Smooth muscle cell (in vitro differentiated cells): ENCODE results near the gene ELOB. TPM values are rescaled to one million over a fixed set of nuclear protein-coding genes. Genes with fewer than 3 reads are reported as not detected.
"Not testable (repeated sequence)": the region's sequence is repeated elsewhere in the genome, so short reads cannot be mapped to it uniquely, and the experiment has no call there.

Experiments
- DNase-seq: peaks from one replicate; lab custom pipeline; 2025; ENCODE audit not compliant: unreplicated experiment; lab: John Stamatoyannopoulos, UW
- H2AFZ ChIP-seq: fragments of 200-600 bp; sonication (generic); 2 replicates; pipeline ENCODE4 v1.6.0; 2016; ENCODE audit warnings: antibody characterized with exemption, low read depth, mild to moderate bottlenecking
- H3F3A ChIP-seq: fragments of 200-600 bp; sonication (generic); 2 replicates; pipeline ENCODE4 v1.6.0; 2017; ENCODE audit warnings: antibody characterized with exemption, low read depth
- H3K27ac ChIP-seq: fragments of 200-600 bp; sonication (generic); 2 replicates; pipeline ENCODE4 v1.5.1; 2016; ENCODE audit warnings: low read depth, mild to moderate bottlenecking
- H3K27me3 ChIP-seq: fragments of 200-600 bp; sonication (generic); 2 replicates; pipeline ENCODE4 v1.6.1; 2016; ENCODE audit warnings: low read depth, mild to moderate bottlenecking
- H3K36me3 ChIP-seq: fragments of 200-600 bp; sonication (generic); 2 replicates; pipeline ENCODE4 v1.5.1; 2016; ENCODE audit warnings: low read depth
- H3K4me1 ChIP-seq: fragments of 200-600 bp; sonication (generic); 2 replicates; pipeline ENCODE4 v1.5.1; 2016; ENCODE audit warnings: low read depth
- H3K4me2 ChIP-seq: fragments of 200-600 bp; sonication (generic); 2 replicates; pipeline ENCODE4 v1.6.0; 2016; ENCODE audit warnings: mild to moderate bottlenecking
- H3K4me3 ChIP-seq: fragments of 200-600 bp; sonication (generic); 2 replicates; pipeline ENCODE4 v1.5.1; 2016; ENCODE audit warnings: mild to moderate bottlenecking
- H3K79me2 ChIP-seq: fragments of 200-600 bp; sonication (generic); 2 replicates; pipeline ENCODE4 v1.6.0; 2016; ENCODE audit warnings: low read depth, mild to moderate bottlenecking
- H3K9ac ChIP-seq: fragments of 200-600 bp; sonication (generic); 2 replicates; pipeline ENCODE4 v1.6.0; 2016; ENCODE audit warnings: low read depth
- H3K9me3 ChIP-seq: fragments of 200-600 bp; sonication (generic); replicated peaks from 2 replicates; pipeline ENCODE4 v1.5.1; 2016; ENCODE audit warnings: low read depth
- H4K20me1 ChIP-seq: fragments of 200-600 bp; sonication (generic); 2 replicates; pipeline ENCODE4 v1.6.0; 2016; ENCODE audit warnings: low read depth
- WGBS: methylation state at CpG from one replicate; pipeline ENCODE4 v1.1.7; 2016; ENCODE audit warnings: low lambda C conversion rate; 5-methylcytosine and 5-hydroxymethylcytosine counted together
- polyA plus RNA-seq: library from polyadenylated mRNA; unstranded; fragments of >200 nt; fragmentation: Nextera tagmentation; extraction: Ambion mirVana; gene quantifications from 2 replicates; pipeline ENCODE4 v1.2.1, GENCODE V29; 2016
- small RNA-seq: library from RNA; depleted of rRNA; stranded (forward); fragments of <200 nt; gene quantifications from one replicate; pipeline ENCODE3, GENCODE V24; 2014
- total RNA-seq: library from RNA; depleted of rRNA; stranded (reverse); fragments of >200 nt; gene quantifications from 2 replicates; pipeline ENCODE4 v1.2.3, GENCODE V29; 2014
- TF ChIP-seq, protein P1 (sequence below): fragments of 200-600 bp; sonication (generic); IDR thresholded peaks from 2 replicates; pipeline ENCODE4 v1.5.1; 2017; ENCODE audit warnings: borderline replicate concordance, mild to moderate bottlenecking, antibody characterized with exemption; ENCODE audit not compliant: insufficient read depth, poor library complexity, severe bottlenecking

The ELOB gene
- total and polyA plus RNA-seq, 2 experiments from 2014 or later = 709 to 1,090 TPM

GRCh38 chr16:2726923-2727322 is 50.2 kb downstream of the ELOB start:
- no peaks in the 10 kb centered on the region for H3K27me3 ChIP-seq
- H3K79me2 ChIP-seq = no peaks in the 10 kb centered on the region
- H3K4me2 ChIP-seq = no peak overlapping the region
- no peak for DNase-seq
- no peak overlapping the region for H3K27ac ChIP-seq
- TF ChIP-seq, protein P1, sequence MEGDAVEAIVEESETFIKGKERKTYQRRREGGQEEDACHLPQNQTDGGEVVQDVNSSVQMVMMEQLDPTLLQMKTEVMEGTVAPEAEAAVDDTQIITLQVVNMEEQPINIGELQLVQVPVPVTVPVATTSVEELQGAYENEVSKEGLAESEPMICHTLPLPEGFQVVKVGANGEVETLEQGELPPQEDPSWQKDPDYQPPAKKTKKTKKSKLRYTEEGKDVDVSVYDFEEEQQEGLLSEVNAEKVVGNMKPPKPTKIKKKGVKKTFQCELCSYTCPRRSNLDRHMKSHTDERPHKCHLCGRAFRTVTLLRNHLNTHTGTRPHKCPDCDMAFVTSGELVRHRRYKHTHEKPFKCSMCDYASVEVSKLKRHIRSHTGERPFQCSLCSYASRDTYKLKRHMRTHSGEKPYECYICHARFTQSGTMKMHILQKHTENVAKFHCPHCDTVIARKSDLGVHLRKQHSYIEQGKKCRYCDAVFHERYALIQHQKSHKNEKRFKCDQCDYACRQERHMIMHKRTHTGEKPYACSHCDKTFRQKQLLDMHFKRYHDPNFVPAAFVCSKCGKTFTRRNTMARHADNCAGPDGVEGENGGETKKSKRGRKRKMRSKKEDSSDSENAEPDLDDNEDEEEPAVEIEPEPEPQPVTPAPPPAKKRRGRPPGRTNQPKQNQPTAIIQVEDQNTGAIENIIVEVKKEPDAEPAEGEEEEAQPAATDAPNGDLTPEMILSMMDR = no peak
- H3F3A ChIP-seq = no peaks in the 10 kb centered on the region
- no peaks in the 10 kb centered on the region for H4K20me1 ChIP-seq
- H3K4me3 ChIP-seq = no peak overlapping the region
- H3K9ac ChIP-seq = no peak overlapping the region
- H3K9me3 ChIP-seq = no peaks in the 10 kb centered on the region
- 87% methylated on average over 5 of the region's 5 CpGs for WGBS
- H3K36me3 ChIP-seq = no peaks in the 10 kb centered on the region
- no peaks in the 10 kb centered on the region for H3K4me1 ChIP-seq
- no peak overlapping the region for H2AFZ ChIP-seq

DNA sequence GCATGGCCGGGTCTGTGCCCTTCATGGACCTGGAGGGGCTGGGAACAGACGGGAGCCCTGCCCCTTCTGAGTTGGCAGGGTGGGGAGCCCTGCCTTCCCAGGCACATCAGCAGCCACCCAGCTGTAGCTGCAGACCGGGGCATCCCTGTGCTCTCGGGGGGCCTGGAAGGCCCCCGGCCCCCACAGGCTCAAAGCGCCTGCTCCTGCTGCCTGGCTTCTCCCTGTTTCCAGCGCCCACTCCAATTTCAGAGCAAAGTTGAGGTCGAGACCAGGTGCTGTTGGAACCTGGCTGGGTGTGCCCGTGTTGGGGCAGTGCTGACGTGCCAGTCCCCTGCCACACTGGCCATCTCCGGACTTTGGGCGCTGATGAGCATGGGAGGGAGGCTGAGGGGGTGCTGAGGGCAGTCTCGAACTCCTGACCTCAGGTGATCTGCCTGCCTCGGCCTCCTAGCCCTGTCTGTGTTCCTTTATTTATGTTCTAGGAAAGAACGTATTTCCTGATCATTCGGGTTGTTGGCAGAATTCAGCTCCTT is 52.2 kb downstream of the ELOB start:
- H3F3A ChIP-seq = no peaks in the 10 kb centered on the region
- TF ChIP-seq, protein P1 = no peak
- no peaks in the 10 kb centered on the region for H3K79me2 ChIP-seq
- H3K4me1 ChIP-seq = no peaks in the 10 kb centered on the region
- no peaks in the 10 kb centered on the region for H4K20me1 ChIP-seq
- no peak overlapping the region for H3K9ac ChIP-seq
- H3K4me3 ChIP-seq = no peak overlapping the region
- no peaks in the 10 kb centered on the region for H3K27me3 ChIP-seq
- no peak overlapping the region for H3K27ac ChIP-seq
- H3K4me2 ChIP-seq = no peak overlapping the region
- H3K9me3 ChIP-seq = no peaks in the 10 kb centered on the region
- H2AFZ ChIP-seq = no peak overlapping the region
- H3K36me3 ChIP-seq = no peaks in the 10 kb centered on the region
- 90% methylated on average over 16 of the region's 16 CpGs for WGBS
- no peak for DNase-seq

DNA sequence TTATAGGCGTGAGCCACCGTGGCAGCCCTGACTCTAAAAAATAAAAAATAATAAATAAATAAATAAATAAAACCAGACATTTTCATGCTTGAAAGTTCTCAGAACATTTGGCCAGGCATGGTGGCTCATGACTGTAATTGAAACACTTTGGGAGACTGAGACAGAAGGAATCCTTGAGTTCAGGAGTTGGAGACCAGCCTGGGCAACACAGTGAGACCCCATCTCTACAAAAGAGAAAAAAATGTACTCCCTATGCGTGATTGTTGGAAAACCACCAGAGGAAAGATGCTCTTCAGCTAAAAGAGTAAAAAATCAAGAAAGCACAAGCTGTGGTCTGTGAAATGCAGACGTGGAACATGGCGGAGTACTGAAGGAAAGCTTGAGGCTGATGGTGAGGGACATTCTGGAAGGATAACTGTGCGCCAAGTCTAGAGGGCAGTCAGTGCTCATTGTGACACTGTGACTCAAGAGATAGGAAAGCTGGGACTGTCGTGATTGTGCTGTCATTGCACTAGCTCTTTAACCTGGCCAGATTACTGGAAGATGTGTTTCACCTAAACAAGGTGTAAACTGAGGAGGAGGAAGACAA is 52.9 kb downstream of the ELOB start:
- Histone ChIP-seq H3K4me3 (no peak overlapping the region), H3K9ac (no peak overlapping the region), H3K79me2 (no peaks in the 10 kb centered on the region), H3F3A (no peaks in the 10 kb centered on the region), H4K20me1 (no peaks in the 10 kb centered on the region), H3K27me3 (no peaks in the 10 kb centered on the region), H3K4me1 (no peaks in the 10 kb centered on the region), H3K27ac (no peak overlapping the region), H2AFZ (no peak overlapping the region), H3K9me3 (no peaks in the 10 kb centered on the region), H3K4me2 (no peak overlapping the region), H3K36me3 (no peaks in the 10 kb centered on the region)
- WGBS = 86% methylated on average over 7 of the region's 7 CpGs
- no peak for DNase-seq
- TF ChIP-seq, protein P1 = no peak

- not testable (repeated sequence) for H4K20me1 ChIP-seq, H3F3A ChIP-seq, DNase-seq, H3K36me3 ChIP-seq, H3K9ac ChIP-seq, H3K4me1 ChIP-seq, H3K79me2 ChIP-seq, H3K27ac ChIP-seq, H3K9me3 ChIP-seq, H2AFZ ChIP-seq, H3K27me3 ChIP-seq
- Histone ChIP-seq H3K4me3 (peak overlapping the region; percentile 82), H3K4me2 (peak overlapping the region; percentile 95)
- 62% methylated on average over 13 of the region's 14 CpGs for WGBS
Measured at GRCh38 chr16:2721634-2722173, 55.4 kb downstream of the ELOB start.

Small RNA genes within 50 kb of the gene (small RNA-seq; reads per million reads assigned to genes)
- gene SNORA3C = not detected

Other genes starting within 250 kb of the ELOB start
- gene CEMP1, start 245.9 kb downstream of the ELOB start, total RNA-seq = not detected in 2 replicates
- 1.7 and 5.1 TPM in 2 replicates for gene CEMP1, start 245.9 kb downstream of the ELOB start, polyA plus RNA-seq
- 22.3 and 23.8 TPM in 2 replicates for gene PDPK1, start 239.3 kb downstream of the ELOB start, total RNA-seq
- gene PDPK1, start 239.3 kb downstream of the ELOB start, polyA plus RNA-seq = 16.4 and 25.4 TPM in 2 replicates
- gene KCTD5, start 94.8 kb downstream of the ELOB start, total RNA-seq = 27.0 and 38.2 TPM in 2 replicates
- 35.5 and 36.6 TPM in 2 replicates for gene KCTD5, start 94.8 kb downstream of the ELOB start, polyA plus RNA-seq
- gene PRSS27, start 57.1 kb downstream of the ELOB start, total RNA-seq = 0.63 and 2.7 TPM in 2 replicates
- gene PRSS27, start 57.1 kb downstream of the ELOB start, polyA plus RNA-seq = 2.3 and 3.3 TPM in 2 replicates
- gene SRRM2, start 24.6 kb downstream of the ELOB start, total RNA-seq = 83.0 and 125 TPM in 2 replicates
- gene SRRM2, start 24.6 kb downstream of the ELOB start, polyA plus RNA-seq = 280 and 434 TPM in 2 replicates
- gene PRSS33, start 10.3 kb upstream of the ELOB start, total RNA-seq = not detected in 2 replicates
- not detected in 2 replicates for gene PRSS33, start 10.3 kb upstream of the ELOB start, polyA plus RNA-seq
- gene PRSS41, start 21.2 kb upstream of the ELOB start, total RNA-seq = not detected in 2 replicates
- gene PRSS41, start 21.2 kb upstream of the ELOB start, polyA plus RNA-seq = not detected in 2 replicates
- not detected in 2 replicates for gene PRSS21, start 40.0 kb upstream of the ELOB start, total RNA-seq
- gene PRSS21, start 40.0 kb upstream of the ELOB start, polyA plus RNA-seq = not detected in 2 replicates
- gene ZG16B, start 53.0 kb upstream of the ELOB start, total RNA-seq = not detected in 2 replicates
- gene ZG16B, start 53.0 kb upstream of the ELOB start, polyA plus RNA-seq = not detected in 2 replicates
- gene PRSS22, start 80.9 kb upstream of the ELOB start, total RNA-seq = 2.2 TPM in 1 of 2 replicates, not detected in the other
- 0.79 and 3.7 TPM in 2 replicates for gene PRSS22, start 80.9 kb upstream of the ELOB start, polyA plus RNA-seq
- 31.7 and 44.6 TPM in 2 replicates for gene FLYWCH2, start 105.9 kb upstream of the ELOB start, total RNA-seq
- 49.3 and 52.7 TPM in 2 replicates for gene FLYWCH2, start 105.9 kb upstream of the ELOB start, polyA plus RNA-seq
- gene FLYWCH1, start 134.7 kb upstream of the ELOB start, total RNA-seq = 13.5 and 26.1 TPM in 2 replicates
- 26.0 and 26.4 TPM in 2 replicates for gene FLYWCH1, start 134.7 kb upstream of the ELOB start, polyA plus RNA-seq
- gene KREMEN2, start 187.0 kb upstream of the ELOB start, total RNA-seq = 0.27 and 1.3 TPM in 2 replicates
- gene KREMEN2, start 187.0 kb upstream of the ELOB start, polyA plus RNA-seq = 2.0 TPM in 2 replicates
- 4.6 and 4.8 TPM in 2 replicates for gene PAQR4, start 192.1 kb upstream of the ELOB start, total RNA-seq
- 7.9 and 9.3 TPM in 2 replicates for gene PAQR4, start 192.1 kb upstream of the ELOB start, polyA plus RNA-seq
- 10.4 and 13.8 TPM in 2 replicates for gene PKMYT1, start 203.2 kb upstream of the ELOB start, total RNA-seq
- 28.9 and 32.6 TPM in 2 replicates for gene PKMYT1, start 203.2 kb upstream of the ELOB start, polyA plus RNA-seq
- 1.3 and 1.8 TPM in 2 replicates for gene CLDN9, start 235.6 kb upstream of the ELOB start, total RNA-seq
- 0.81 and 4.5 TPM in 2 replicates for gene CLDN9, start 235.6 kb upstream of the ELOB start, polyA plus RNA-seq
- 97.0 and 113 TPM in 2 replicates for gene CLDN6, start 240.9 kb upstream of the ELOB start, total RNA-seq
- gene CLDN6, start 240.9 kb upstream of the ELOB start, polyA plus RNA-seq = 55.4 and 365 TPM in 2 replicates
- 192 and 219 TPM in 2 replicates for gene TNFRSF12A, start 243.1 kb upstream of the ELOB start, total RNA-seq
- gene TNFRSF12A, start 243.1 kb upstream of the ELOB start, polyA plus RNA-seq = 386 and 512 TPM in 2 replicates
- gene HCFC1R1, start 246.7 kb upstream of the ELOB start, total RNA-seq = 63.3 and 73.5 TPM in 2 replicates
- 337 and 367 TPM in 2 replicates for gene HCFC1R1, start 246.7 kb upstream of the ELOB start, polyA plus RNA-seq
- gene THOC6, start 246.8 kb upstream of the ELOB start, total RNA-seq = 24.1 and 28.9 TPM in 2 replicates
- 59.4 and 83.9 TPM in 2 replicates for gene THOC6, start 246.8 kb upstream of the ELOB start, polyA plus RNA-seq